A549 treated with ZK216348 at 1 μM for 4 hours (cell line): Measurements from ENCODE around the gene TMEM50B. TPM values are rescaled to one million over a fixed set of nuclear protein-coding genes. Genes with fewer than 3 reads are reported as not detected.

ENCODE experiments used
- total RNA-seq: library from RNA; stranded (reverse); fragments of 200-300 nt; extraction: Qiagen RNA extraction; gene quantifications from 5 replicates; pipeline ENCODE4 v1.2.3, GENCODE V29; 2022; ENCODE audit warnings: low read depth

The TMEM50B gene
- 8.6 to 12.2 TPM (median 10.4 TPM) in 5 replicates for total RNA-seq

GRCh38 chr21:33479679-33480480, at the start of gene TMEM50B:
TMEM50B (minus strand) TSS chr21:33479974; CDS start chr21:33468885, 11,089 bp downstream.

GRCh38 chr21:33491373-33492102, 11.8 kb upstream of the TMEM50B start, which contains the start of gene DNAJC28:
DNAJC28 (minus strand) TSS chr21:33491716; CDS start chr21:33489393, 2,323 bp downstream.

GRCh38 chr21:33403128-33403785, 76.5 kb downstream of the TMEM50B start, which contains the start of gene IFNGR2:
IFNGR2 (plus strand) TSS chr21:33403413; CDS start chr21:33403544, 131 bp downstream.

Other genes starting within 250 kb of the TMEM50B start
- 14.8 to 20.6 TPM (median 18.7 TPM) in 5 replicates for gene IL10RB, start 213.6 kb downstream of the TMEM50B start, total RNA-seq
- 13.7 to 23.8 TPM (median 16.1 TPM) in 5 replicates for gene IFNAR1, start 155.0 kb downstream of the TMEM50B start, total RNA-seq
- gene IFNGR2, start 76.6 kb downstream of the TMEM50B start, total RNA-seq = 47.0 to 57.9 TPM (median 54.6 TPM) in 5 replicates
- 0.17 to 0.54 TPM (median 0.27 TPM) in 5 replicates for gene DNAJC28, start 11.7 kb upstream of the TMEM50B start, total RNA-seq
- gene GART, start 62.1 kb upstream of the TMEM50B start, total RNA-seq = 63.4 to 74.1 TPM (median 65.1 TPM) in 5 replicates
- 75.2 to 93.6 TPM (median 86.1 TPM) in 5 replicates for gene SON, start 63.1 kb upstream of the TMEM50B start, total RNA-seq
- 13.3 to 20.4 TPM (median 17.3 TPM) in 5 replicates for gene DONSON, start 108.7 kb upstream of the TMEM50B start, total RNA-seq
- 11.7 to 14.0 TPM (median 13.3 TPM) in 5 replicates for gene CRYZL1, start 161.8 kb upstream of the TMEM50B start, total RNA-seq
- gene ITSN1, start 162.5 kb upstream of the TMEM50B start, total RNA-seq = 16.2 to 20.8 TPM (median 18.9 TPM) in 5 replicates